ENCODE measurements around the gene MACC1. TPM values are rescaled to one million over a fixed set of nuclear protein-coding genes. Genes with fewer than 3 reads are reported as not detected.

MACC1 gene
- total and polyA plus RNA-seq, 2 experiments from 2014 or later: 3.4 to 13.4 TPM

GRCh38 chr7:20249920-20250319 is 32.7 kb upstream of the MACC1 start:
- Mint-ChIP-seq H3K4me3 (no peak overlapping the region), H3K4me1 (peaks cover 10% of the 10 kb centered on the region; the same call in 2 of the 3 replicates), H3K36me3 (ENCODE audit: low read depth) (no peaks in the 10 kb centered on the region), H3K27me3 (ENCODE audit: insufficient read depth, low read depth, poor library complexity) (no peaks in the 10 kb centered on the region), H3K9me3 (no peaks in the 10 kb centered on the region; the same call in 2 of the 3 replicates), H3K27ac (no peak overlapping the region)
- Histone ChIP-seq H3K27me3 (ENCODE audit: insufficient read depth) (no peaks in the 10 kb centered on the region), H3K36me3 (ENCODE audit: insufficient read depth) (no peaks in the 10 kb centered on the region), H3K4me2 (no peak overlapping the region), H2AFZ (no peak overlapping the region), H3K9me2 (ENCODE audit: insufficient read depth) (no peaks in the 10 kb centered on the region), H3F3A (replicated peaks; ENCODE audit: low read depth) (no peaks in the 10 kb centered on the region), H4K20me1 (replicated peaks; ENCODE audit: insufficient read depth) (no peaks in the 10 kb centered on the region), H3K27ac (ENCODE audit: low read depth) (no peak overlapping the region), H3K79me2 (replicated peaks; ENCODE audit: insufficient read depth) (no peaks in the 10 kb centered on the region), H3K4me3 (no peak overlapping the region), H3K4me1 (ENCODE audit: insufficient read depth) (no peaks in the 10 kb centered on the region)
- no peak for TF ChIP-seq EZH2phosphoT487 (IDR thresholded peaks at IDR 0.05; ENCODE audit: unreplicated experiment)
- no peak for TF ChIP-seq ZNF462 (CRISPR knock-in tag; IDR thresholded peaks at IDR 0.05)
- no peak for TF ChIP-seq ETS1 (IDR thresholded peaks at IDR 0.05)
- TF ChIP-seq ZNF114 (CRISPR knock-in tag; IDR thresholded peaks at IDR 0.05): no peak
- TF ChIP-seq CREB1 (CRISPR knock-in tag; IDR thresholded peaks at IDR 0.05; ENCODE audit: low read depth): no peak
- TF ChIP-seq POLR2AphosphoS5 (IDR thresholded peaks at IDR 0.05; ENCODE audit: low read depth): no peak
- TF ChIP-seq NANOG (IDR thresholded peaks at IDR 0.05; ENCODE audit: borderline replicate concordance): no peak
- TF ChIP-seq ZNF331 (CRISPR knock-in tag; IDR thresholded peaks at IDR 0.05; ENCODE audit: low read depth): no peak
- no peak for TF ChIP-seq REST (IDR thresholded peaks at IDR 0.05; ENCODE audit: unreplicated experiment)
- no peak for TF ChIP-seq JUNB (IDR thresholded peaks at IDR 0.05; ENCODE audit: unreplicated experiment)
- TF ChIP-seq CTCF (conservative IDR thresholded peaks at IDR 0.05; ENCODE audit: low read depth in 2 of 2): no peak
- no peak for TF ChIP-seq STAT1 (IDR thresholded peaks at IDR 0.05; ENCODE audit: unreplicated experiment)
- TF ChIP-seq EZH2 (IDR thresholded peaks at IDR 0.05; ENCODE audit: low read depth, unreplicated experiment): no peak
- DNase-seq (ENCODE audit: low spot score): no peak
- ATAC-seq: no peak

All from GM23338 (cell line).